ENCODE measurements around the gene ALK.

- TF ChIP-seq POLR2A (IDR thresholded peaks at IDR 0.05) (no peak), CTCF (IDR thresholded peaks at IDR 0.05) (no peak)
Observed at GRCh38 chr2:29284671-29285070, 636.7 kb downstream of the ALK start.
